Coronary artery (tissue), 2 donors: ENCODE data around the gene TMPRSS11B.

ENCODE experiments used
- DNase-seq: peaks from one replicate; pipeline ENCODE4 v3.0.0-alpha.2; 2017; ENCODE audit warnings: low spot score
- H3K27ac ChIP-seq, 2 donors: fragments of 200-600 bp; sonication (generic); one replicate each; pipeline ENCODE4 v1.5.1; 2016 to 2019
- H3K4me3 ChIP-seq: fragments of 200-600 bp; sonication (generic); 2 replicates; pipeline ENCODE4 v1.5.1; 2016; ENCODE audit warnings: mild to moderate bottlenecking, moderate library complexity
- TF ChIP-seq, protein P1 (sequence below): fragments of 200-600 bp; sonication (generic); IDR thresholded peaks from one replicate; pipeline ENCODE4 v1.5.1; 2019; ENCODE audit warnings: antibody characterized with exemption

TMPRSS11B gene

DNA sequence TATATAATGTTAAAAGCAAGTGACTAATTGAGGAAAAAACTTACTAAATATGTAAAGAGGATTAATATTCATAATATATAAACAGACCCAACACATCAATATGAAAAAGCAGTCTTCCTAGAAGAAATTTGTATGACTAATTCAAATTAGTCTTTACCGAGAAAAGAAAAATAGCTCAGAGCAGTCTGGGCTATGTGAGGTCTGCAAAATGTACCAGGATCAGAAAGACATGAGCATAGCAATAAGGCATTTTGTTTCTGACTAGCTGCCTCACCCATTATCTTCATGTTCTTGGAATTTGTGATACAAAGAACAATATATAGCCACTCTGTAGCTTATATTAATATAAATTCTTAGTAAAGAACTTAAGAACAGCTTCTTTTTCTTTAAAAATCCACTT, 13.7 kb upstream of the TMPRSS11B start:
- TF ChIP-seq, protein P1, sequence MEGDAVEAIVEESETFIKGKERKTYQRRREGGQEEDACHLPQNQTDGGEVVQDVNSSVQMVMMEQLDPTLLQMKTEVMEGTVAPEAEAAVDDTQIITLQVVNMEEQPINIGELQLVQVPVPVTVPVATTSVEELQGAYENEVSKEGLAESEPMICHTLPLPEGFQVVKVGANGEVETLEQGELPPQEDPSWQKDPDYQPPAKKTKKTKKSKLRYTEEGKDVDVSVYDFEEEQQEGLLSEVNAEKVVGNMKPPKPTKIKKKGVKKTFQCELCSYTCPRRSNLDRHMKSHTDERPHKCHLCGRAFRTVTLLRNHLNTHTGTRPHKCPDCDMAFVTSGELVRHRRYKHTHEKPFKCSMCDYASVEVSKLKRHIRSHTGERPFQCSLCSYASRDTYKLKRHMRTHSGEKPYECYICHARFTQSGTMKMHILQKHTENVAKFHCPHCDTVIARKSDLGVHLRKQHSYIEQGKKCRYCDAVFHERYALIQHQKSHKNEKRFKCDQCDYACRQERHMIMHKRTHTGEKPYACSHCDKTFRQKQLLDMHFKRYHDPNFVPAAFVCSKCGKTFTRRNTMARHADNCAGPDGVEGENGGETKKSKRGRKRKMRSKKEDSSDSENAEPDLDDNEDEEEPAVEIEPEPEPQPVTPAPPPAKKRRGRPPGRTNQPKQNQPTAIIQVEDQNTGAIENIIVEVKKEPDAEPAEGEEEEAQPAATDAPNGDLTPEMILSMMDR = no peak
- no peak overlapping the region for H3K4me3 ChIP-seq
- H3K27ac ChIP-seq = no peak overlapping the region
- no peak for DNase-seq

DNA sequence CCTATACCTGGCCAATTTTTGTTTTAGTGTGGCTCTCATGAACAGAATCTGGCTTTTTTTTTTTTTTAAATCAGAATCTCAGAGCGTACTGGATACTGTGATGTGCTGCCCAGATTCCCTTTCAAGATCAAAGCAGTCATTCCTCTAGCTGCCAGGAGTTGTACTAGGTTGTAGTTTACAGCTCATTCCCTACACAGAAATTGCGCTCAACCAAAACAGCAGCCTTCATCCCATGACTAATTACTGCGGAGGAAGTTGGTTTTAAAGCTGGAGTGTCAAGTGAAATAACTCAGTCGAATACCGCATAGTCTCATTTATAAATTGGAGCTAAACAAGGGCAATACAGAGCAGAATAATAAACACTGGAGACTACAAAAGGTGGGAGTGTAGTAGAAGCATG, 12.2 kb upstream of the TMPRSS11B start:
- no peak for DNase-seq

DNA sequence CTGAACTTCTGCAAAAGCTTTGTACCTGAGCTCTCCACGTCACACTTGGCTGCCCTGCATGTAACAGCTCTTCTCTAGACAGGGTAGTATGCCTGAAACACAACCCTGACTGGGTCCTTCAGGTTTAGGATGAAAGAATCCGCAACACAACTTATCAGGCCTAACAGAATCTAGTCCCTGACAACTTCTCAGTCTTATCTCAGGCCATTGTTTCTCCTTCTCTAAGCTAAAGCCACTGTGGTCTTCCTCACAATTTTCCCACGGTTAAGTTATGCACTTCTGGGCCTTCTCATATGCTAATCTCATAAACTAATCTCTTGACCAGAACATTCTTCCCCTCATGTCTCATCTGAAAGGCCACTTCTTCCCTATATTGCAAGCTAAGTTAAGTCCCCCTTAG, 10.8 kb upstream of the TMPRSS11B start:
- TF ChIP-seq, protein P1 = no peak
- DNase-seq = no peak
- Histone ChIP-seq H3K27ac (no peak overlapping the region), H3K4me3 (no peak overlapping the region)

More for the DNA sequence above, 12.2 kb upstream of the TMPRSS11B start:
- no peak overlapping the region for H3K4me3 ChIP-seq
- H3K27ac ChIP-seq = no peak overlapping the region
- TF ChIP-seq, protein P1 = no peak

DNA sequence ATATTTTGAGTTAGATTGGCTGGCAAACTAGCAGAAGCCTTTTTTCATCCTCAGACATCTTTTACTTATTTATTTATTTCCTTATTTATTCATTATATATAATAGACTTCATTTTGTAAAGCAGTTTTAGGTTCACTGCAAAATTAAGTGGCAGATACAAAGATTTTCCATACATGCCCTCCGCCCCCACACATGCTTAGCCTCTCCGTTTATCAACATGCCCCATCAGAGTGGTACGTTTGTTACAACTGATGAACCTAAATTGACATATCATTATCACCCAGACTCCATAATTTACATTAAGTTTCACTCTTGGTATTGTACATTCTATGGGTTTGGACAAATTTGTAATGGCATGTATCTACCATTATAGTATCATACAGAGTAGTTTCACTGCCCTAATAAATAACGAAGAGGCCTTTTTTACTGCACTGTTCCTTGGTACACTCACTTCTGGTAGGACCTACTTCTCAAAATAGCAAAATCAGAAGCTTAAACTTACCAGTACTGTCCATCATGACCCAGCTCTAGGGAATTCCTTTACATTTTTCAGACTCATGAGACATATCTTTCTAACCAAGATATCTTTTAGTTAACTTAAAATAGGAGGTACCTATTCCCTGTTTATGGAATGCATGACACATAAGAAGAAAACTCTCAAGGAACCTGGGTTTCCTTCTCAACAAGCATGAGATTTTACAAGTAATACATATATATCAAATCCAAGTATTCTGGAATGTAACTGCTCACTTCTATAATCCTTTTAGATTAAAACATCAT, 4.8 kb upstream of the TMPRSS11B start:
- TF ChIP-seq, protein P1 = no peak
- H3K4me3 ChIP-seq = no peak overlapping the region
- DNase-seq = no peak
- H3K27ac ChIP-seq = no peak overlapping the region

DNA sequence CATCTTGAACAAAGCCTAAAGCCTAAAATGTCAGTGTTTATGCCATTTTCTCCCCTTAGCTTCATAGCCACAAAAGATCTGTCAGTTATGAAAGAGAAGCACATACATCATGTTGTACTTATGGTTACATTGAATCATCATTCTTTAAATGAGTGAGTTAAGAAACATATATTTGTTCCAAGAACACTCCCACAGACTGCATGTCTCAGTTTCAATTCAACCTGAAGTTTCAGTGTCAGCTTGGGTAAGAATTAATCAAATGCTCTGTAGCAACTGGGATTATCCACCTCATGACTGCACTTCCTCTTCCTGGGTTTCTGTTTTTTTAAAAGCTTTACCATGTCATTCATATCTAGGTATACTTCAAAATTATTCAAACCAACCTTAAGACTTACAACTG, 3.9 kb upstream of the TMPRSS11B start:
- Histone ChIP-seq H3K4me3 (no peak overlapping the region), H3K27ac (no peak overlapping the region)
- TF ChIP-seq, protein P1 = no peak
- DNase-seq = no peak

DNA sequence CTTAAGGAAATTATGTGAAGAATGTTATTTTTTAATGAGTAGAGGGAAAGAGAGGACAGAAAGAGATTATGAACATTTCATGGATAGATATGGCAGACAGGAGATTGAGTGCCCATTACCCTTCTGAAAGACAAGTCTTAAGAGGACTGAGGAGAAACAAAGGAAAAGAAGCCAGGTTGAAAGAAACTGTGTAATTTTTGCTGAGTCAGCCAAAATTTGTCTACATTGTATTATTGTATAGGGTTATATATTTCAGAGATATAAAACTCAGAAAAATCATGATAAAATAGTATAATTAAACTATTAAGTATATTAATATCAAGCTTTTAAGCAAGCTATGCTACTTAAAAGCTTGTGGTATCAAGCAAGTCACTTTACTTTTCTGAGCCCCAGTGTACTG, 4.9 kb downstream of the TMPRSS11B start:
- H3K4me3 ChIP-seq = no peak overlapping the region
- no peak overlapping the region for H3K27ac ChIP-seq
- TF ChIP-seq, protein P1 = no peak
- DNase-seq = no peak

DNA sequence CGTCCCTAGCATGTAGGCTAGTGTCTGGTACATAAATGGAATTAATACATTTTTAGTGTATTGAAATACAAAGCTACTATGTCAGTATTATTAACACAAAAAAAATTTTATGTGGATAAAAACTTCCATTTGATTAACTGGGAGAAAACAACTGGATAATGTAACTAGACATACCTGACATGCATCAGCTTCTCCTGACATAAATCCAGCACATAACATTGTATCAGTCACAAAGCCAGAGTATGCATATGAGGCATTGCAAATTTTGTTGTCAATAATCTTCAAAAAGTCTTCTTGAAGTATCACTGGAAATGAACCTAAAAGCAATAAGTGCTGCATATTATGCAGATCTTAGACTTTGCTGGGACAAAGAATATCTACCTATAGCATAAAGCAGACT, 16.9 kb downstream of the TMPRSS11B start:
- TF ChIP-seq, protein P1 = no peak
- Histone ChIP-seq H3K27ac (no peak overlapping the region), H3K4me3 (no peak overlapping the region)
- no peak for DNase-seq
